Measurements from ENCODE around the gene S100A1.

GRCh38 chr1:153642161-153642560 is 13.9 kb downstream of the S100A1 start:
- TF ChIP-seq CTCF (IDR thresholded peaks at IDR 0.05; ENCODE audit: low read depth, low read length), result no peak
- TF ChIP-seq EZH2phosphoT487 (IDR thresholded peaks at IDR 0.05; ENCODE audit: low read depth), result no peak
